ENCODE results near the gene NELL2. TPM values are rescaled to one million over a fixed set of nuclear protein-coding genes. Genes with fewer than 3 reads are reported as not detected.

Gene NELL2
- total and polyA plus RNA-seq, 10 of the 15 experiments (the other 5 are each of a cell fraction or from before 2014, with no cell fraction given), result 0.27 to 2.3 (median 0.76) TPM

- TF ChIP-seq SKIL (IDR thresholded peaks at IDR 0.05; ENCODE audit: low read depth, poor library complexity, severe bottlenecking) (no peak), MEF2B (IDR thresholded peaks at IDR 0.05; ENCODE audit: partially characterized antibody, poor library complexity, severe bottlenecking) (no peak), POLR2AphosphoS5 (IDR thresholded peaks at IDR 0.05; ENCODE audit: low read length) (no peak), IRF4 (IDR thresholded peaks at IDR 0.05; ENCODE audit: low read depth, low read length) (no peak)
Observed at GRCh38 chr12:44589697-44590096, 286.4 kb downstream of the NELL2 start (continued).

GRCh38 chr12:44588651-44589050 lies 287.5 kb downstream of the NELL2 start:
- RAD21 ChIA-PET (ENCODE audit: unreplicated experiment), result no interaction called here
- Histone ChIP-seq H3K4me1 (ENCODE audit: control insufficient read depth, insufficient read depth, low read length) (no peaks in the 10 kb centered on the region), H3K27me3 (replicated peaks in 1 of 2; ENCODE audit: control insufficient read depth in 2 of 2, insufficient read depth in 2 of 2, low read length in 1 of 2) (no peaks in the 10 kb centered on the region), H3K4me2 (ENCODE audit: control insufficient read depth, insufficient read depth) (no peak overlapping the region), H3K36me3 (ENCODE audit: control insufficient read depth in 2 of 2, insufficient read depth in 2 of 2, low read length in 1 of 2) (no peaks in the 10 kb centered on the region), H3K9me3 (replicated peaks; ENCODE audit: control insufficient read depth, insufficient read depth, low read length) (no peaks in the 10 kb centered on the region), H3K4me3 (no peak overlapping the region), H3K9ac (ENCODE audit: control insufficient read depth, insufficient read depth, low read length) (no peak overlapping the region), H2AFZ (ENCODE audit: control insufficient read depth, low read depth, low read length) (no peak overlapping the region), H3K27ac (ENCODE audit: control insufficient read depth, insufficient read depth) (no peak overlapping the region), H4K20me1 (ENCODE audit: control insufficient read depth, insufficient read depth) (no peaks in the 10 kb centered on the region), H3K79me2 (ENCODE audit: control insufficient read depth, insufficient read depth, low read length) (no peaks in the 10 kb centered on the region)
- no peak for FAIRE-seq
- SMC1A ChIA-PET (ENCODE audit: uncharacterized antibody, unreplicated experiment), result interaction anchor here (1.6 kb wide), 1 partner anchor 17 kb away, joined by 3 read pairs; no protein-coding TSS in a partner anchor
- 0% methylated on average over 1 of the region's 1 CpG for WGBS (ENCODE audit: insufficient coverage, insufficient replicate concordance, low lambda C conversion rate, missing lambda C conversion rate)
- intact Hi-C loops (cut with micrococcal nuclease; ENCODE audit: unreplicated experiment) (no loop called here), in situ Hi-C loops (cut with MboI) (no loop called here)
- POLR2A ChIA-PET, result no interaction called here
- CTCF ChIA-PET, result interaction anchor here (0.8 kb wide), 1 partner anchor 243 kb away, joined by 4 read pairs; no protein-coding TSS in a partner anchor
- BruUV-seq (replicated peaks), result no TSS peak
- no peak for DNase-seq (ENCODE audit: low read depth, low spot score)
- no peak for ATAC-seq
- TF ChIP-seq ELK1 (IDR thresholded peaks at IDR 0.05; ENCODE audit: low read depth, low read length), result no peak
- no peak for TF ChIP-seq POU2F2 (IDR thresholded peaks at IDR 0.05; ENCODE audit: borderline replicate concordance, low read depth, low read length)
- no peak for TF ChIP-seq CBFB (IDR thresholded peaks at IDR 0.05; ENCODE audit: low read depth)
- no peak for TF ChIP-seq NFYA (IDR thresholded peaks at IDR 0.05; ENCODE audit: borderline replicate concordance, low read depth, low read length)
- TF ChIP-seq ZBTB11 (CRISPR knock-in tag; IDR thresholded peaks at IDR 0.05), result no peak
- TF ChIP-seq NR2C2 (IDR thresholded peaks at IDR 0.05; ENCODE audit: borderline replicate concordance, control insufficient read depth, insufficient read length, low read depth), result no peak
- TF ChIP-seq PBX3 (IDR thresholded peaks at IDR 0.05; ENCODE audit: insufficient replicate concordance, low read depth, low read length), result no peak
- TF ChIP-seq SMC3 (IDR thresholded peaks at IDR 0.05; ENCODE audit: borderline replicate concordance, low read length), result no peak
- no peak for TF ChIP-seq TCF3 (IDR thresholded peaks at IDR 0.05; ENCODE audit: borderline replicate concordance, insufficient read depth, low read depth, low read length)
- TF ChIP-seq ATF3 (IDR thresholded peaks at IDR 0.05; ENCODE audit: borderline replicate concordance, extremely low read depth, low read depth, low read length), result no peak
